ENCODE data around the gene LRCOL1.

DNA sequence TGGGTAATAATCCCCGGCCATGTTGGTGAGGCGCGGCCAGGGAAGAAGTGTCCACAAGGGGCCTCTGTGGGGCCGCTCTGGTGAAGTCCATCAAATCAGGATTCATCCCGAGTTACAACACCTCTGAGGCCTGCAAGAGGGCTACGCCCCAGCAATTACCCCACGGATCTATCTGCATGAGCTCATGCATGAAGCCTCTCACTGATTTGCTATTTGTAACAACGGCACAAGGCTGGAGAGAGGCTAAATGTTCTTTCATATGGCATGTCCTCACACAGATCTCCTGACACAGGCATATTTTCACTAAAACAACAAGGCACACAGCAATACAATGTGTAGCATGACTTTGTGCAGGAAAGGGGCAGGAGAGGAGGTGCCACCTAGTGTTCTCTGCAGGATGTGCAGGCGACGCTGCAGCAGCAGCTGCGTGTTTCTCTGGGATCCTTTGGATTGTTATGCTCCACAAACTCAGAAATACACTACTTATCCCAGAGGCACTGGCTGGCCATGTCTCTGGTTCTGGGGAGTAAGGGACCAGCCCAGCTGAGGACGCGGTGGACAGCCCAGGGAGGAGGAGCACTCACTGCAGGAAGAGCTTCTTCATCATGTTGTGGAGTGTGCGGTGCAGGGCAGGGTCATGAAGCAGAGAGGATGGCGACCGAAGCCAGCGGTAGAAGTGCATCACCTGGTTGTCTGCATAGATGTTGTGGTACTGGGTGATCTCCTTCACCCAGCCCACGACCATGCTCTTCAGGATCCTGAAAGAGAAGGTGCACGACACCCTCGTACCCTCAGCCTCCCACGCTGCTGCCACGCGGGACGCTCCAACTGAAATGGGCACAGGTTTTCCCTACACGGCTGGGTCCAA is 28.4 kb upstream of the LRCOL1 start:
- TF ChIP-seq CTCF (IDR thresholded peaks at IDR 0.05) = peak; percentile 32 to 72 (median 61)
- no peak for TF ChIP-seq POLR2A (IDR thresholded peaks at IDR 0.05)
